ENCODE results near the gene SH3RF1. TPM values are rescaled to one million over a fixed set of nuclear protein-coding genes. Genes with fewer than 3 reads are reported as not detected.

SH3RF1 gene
- total and polyA plus RNA-seq, 10 of the 15 experiments (the other 5 are each of a cell fraction or from before 2014, with no cell fraction given): 4.5 to 22.5 (median 10.4) TPM

DNA sequence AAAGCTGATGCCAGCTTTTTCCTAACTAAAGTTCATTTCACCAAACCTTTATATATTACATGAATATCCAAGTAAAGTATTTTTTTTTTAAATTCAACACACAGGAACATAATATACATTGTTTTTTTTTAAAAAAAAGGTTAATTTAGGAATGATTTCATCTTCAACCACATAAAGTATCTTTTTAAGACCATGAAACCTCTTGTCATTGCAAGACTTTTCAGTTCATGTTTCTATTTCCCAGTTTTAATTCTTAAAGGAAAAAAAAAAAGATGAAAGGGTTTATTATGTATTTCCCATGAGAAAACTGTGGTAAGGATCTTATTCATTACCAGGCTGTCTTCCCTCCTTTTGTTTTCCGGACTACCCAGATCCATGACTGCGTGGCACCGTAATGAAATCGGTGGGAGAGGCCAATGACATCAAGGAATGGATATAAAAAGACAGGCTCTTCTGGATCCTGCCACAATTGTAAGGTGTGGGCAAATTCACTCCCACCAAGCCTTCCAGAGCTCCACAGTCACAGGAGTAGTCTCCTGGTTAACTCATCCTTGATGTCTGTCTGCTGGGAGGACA, 176.0 kb downstream of the SH3RF1 start:
- peaks cover 38% of the 10 kb centered on the region for H3K4me1 ChIP-seq (ENCODE audit: control insufficient read depth, insufficient read depth, low read length)
- no peaks in the 10 kb centered on the region for H3K27me3 ChIP-seq (replicated peaks in 1 of 2; ENCODE audit: control insufficient read depth in 2 of 2, insufficient read depth in 2 of 2, low read length in 1 of 2)
- intact Hi-C loops (cut with micrococcal nuclease; ENCODE audit: unreplicated experiment): loop anchor here (5.0 kb wide), 1 partner anchor 308 kb away; no protein-coding TSS in a partner anchor
- DNase-seq (ENCODE audit: low read depth, low spot score) (no peak), ATAC-seq (no peak), FAIRE-seq (no peak)
- CTCF ChIA-PET: interaction anchor here (1.0 kb wide), 1 partner anchor 9 kb away, joined by 3 read pairs; no protein-coding TSS in a partner anchor
- H3K9ac ChIP-seq (ENCODE audit: control insufficient read depth, insufficient read depth, low read length): no peak overlapping the region
- no peak overlapping the region for H2AFZ ChIP-seq (ENCODE audit: control insufficient read depth, low read depth, low read length)
- H3K36me3 ChIP-seq (ENCODE audit: control insufficient read depth in 2 of 2, insufficient read depth in 2 of 2, low read length in 1 of 2): peaks cover 0 to 3% of the 10 kb centered on the region in 2 experiments; a peak in 1 of 4 replicates
- H3K4me2 ChIP-seq (ENCODE audit: control insufficient read depth, insufficient read depth): no peak overlapping the region
- H3K4me3 ChIP-seq: no peak overlapping the region
- H3K9me3 ChIP-seq (replicated peaks; ENCODE audit: control insufficient read depth, insufficient read depth, low read length): peaks cover 13% of the 10 kb centered on the region
- SMC1A ChIA-PET (ENCODE audit: uncharacterized antibody, unreplicated experiment): no interaction called here
- no TSS peak for BruUV-seq (replicated peaks)
- in situ Hi-C loops (cut with MboI): no loop called here
- no peaks in the 10 kb centered on the region for H3K79me2 ChIP-seq (ENCODE audit: control insufficient read depth, insufficient read depth, low read length)
- POLR2A ChIA-PET: no interaction called here
- H4K20me1 ChIP-seq (ENCODE audit: control insufficient read depth, insufficient read depth): no peaks in the 10 kb centered on the region
- WGBS (ENCODE audit: insufficient coverage, insufficient replicate concordance, low lambda C conversion rate, missing lambda C conversion rate): 100% methylated on average over 4 of the region's 4 CpGs
- RAD21 ChIA-PET (ENCODE audit: unreplicated experiment): no interaction called here
- H3K27ac ChIP-seq (ENCODE audit: control insufficient read depth, insufficient read depth): no peak overlapping the region
- TF ChIP-seq DPF2 (IDR thresholded peaks at IDR 0.05): no peak
- no peak for TF ChIP-seq FOXK2 (IDR thresholded peaks at IDR 0.05)
- TF ChIP-seq NFIC (IDR thresholded peaks at IDR 0.05; ENCODE audit: low read depth, low read length): peak; percentile 77; the same call in 1 of the 2 replicates
- TF ChIP-seq EP300 (IDR thresholded peaks at IDR 0.05; ENCODE audit: borderline replicate concordance in 1 of 2, control insufficient read depth in 1 of 2, low read depth in 2 of 2, low read length in 2 of 2): no peak
- TF ChIP-seq, protein P1, sequence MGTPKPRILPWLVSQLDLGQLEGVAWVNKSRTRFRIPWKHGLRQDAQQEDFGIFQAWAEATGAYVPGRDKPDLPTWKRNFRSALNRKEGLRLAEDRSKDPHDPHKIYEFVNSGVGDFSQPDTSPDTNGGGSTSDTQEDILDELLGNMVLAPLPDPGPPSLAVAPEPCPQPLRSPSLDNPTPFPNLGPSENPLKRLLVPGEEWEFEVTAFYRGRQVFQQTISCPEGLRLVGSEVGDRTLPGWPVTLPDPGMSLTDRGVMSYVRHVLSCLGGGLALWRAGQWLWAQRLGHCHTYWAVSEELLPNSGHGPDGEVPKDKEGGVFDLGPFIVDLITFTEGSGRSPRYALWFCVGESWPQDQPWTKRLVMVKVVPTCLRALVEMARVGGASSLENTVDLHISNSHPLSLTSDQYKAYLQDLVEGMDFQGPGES (IDR thresholded peaks at IDR 0.05): no peak
- no peak for TF ChIP-seq JUND (IDR thresholded peaks at IDR 0.05; ENCODE audit: low read depth, low read length)
- TF ChIP-seq, protein P2, sequence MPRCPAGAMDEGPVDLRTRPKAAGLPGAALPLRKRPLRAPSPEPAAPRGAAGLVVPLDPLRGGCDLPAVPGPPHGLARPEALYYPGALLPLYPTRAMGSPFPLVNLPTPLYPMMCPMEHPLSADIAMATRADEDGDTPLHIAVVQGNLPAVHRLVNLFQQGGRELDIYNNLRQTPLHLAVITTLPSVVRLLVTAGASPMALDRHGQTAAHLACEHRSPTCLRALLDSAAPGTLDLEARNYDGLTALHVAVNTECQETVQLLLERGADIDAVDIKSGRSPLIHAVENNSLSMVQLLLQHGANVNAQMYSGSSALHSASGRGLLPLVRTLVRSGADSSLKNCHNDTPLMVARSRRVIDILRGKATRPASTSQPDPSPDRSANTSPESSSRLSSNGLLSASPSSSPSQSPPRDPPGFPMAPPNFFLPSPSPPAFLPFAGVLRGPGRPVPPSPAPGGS (IDR thresholded peaks at IDR 0.05; ENCODE audit: borderline replicate concordance, insufficient read depth, low read depth, low read length, poor library complexity, severe bottlenecking): no peak
- no peak for TF ChIP-seq MTA2 (IDR thresholded peaks at IDR 0.05; ENCODE audit: low read depth)
- TF ChIP-seq, protein P3, sequence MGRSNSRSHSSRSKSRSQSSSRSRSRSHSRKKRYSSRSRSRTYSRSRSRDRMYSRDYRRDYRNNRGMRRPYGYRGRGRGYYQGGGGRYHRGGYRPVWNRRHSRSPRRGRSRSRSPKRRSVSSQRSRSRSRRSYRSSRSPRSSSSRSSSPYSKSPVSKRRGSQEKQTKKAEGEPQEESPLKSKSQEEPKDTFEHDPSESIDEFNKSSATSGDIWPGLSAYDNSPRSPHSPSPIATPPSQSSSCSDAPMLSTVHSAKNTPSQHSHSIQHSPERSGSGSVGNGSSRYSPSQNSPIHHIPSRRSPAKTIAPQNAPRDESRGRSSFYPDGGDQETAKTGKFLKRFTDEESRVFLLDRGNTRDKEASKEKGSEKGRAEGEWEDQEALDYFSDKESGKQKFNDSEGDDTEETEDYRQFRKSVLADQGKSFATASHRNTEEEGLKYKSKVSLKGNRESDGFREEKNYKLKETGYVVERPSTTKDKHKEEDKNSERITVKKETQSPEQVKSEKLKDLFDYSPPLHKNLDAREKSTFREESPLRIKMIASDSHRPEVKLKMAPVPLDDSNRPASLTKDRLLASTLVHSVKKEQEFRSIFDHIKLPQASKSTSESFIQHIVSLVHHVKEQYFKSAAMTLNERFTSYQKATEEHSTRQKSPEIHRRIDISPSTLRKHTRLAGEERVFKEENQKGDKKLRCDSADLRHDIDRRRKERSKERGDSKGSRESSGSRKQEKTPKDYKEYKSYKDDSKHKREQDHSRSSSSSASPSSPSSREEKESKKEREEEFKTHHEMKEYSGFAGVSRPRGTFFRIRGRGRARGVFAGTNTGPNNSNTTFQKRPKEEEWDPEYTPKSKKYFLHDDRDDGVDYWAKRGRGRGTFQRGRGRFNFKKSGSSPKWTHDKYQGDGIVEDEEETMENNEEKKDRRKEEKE (IDR thresholded peaks at IDR 0.05): no peak
- TF ChIP-seq, protein P4, sequence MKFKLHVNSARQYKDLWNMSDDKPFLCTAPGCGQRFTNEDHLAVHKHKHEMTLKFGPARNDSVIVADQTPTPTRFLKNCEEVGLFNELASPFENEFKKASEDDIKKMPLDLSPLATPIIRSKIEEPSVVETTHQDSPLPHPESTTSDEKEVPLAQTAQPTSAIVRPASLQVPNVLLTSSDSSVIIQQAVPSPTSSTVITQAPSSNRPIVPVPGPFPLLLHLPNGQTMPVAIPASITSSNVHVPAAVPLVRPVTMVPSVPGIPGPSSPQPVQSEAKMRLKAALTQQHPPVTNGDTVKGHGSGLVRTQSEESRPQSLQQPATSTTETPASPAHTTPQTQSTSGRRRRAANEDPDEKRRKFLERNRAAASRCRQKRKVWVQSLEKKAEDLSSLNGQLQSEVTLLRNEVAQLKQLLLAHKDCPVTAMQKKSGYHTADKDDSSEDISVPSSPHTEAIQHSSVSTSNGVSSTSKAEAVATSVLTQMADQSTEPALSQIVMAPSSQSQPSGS (IDR thresholded peaks at IDR 0.05; ENCODE audit: low read length): no peak
- no peak for TF ChIP-seq BHLHE40 (IDR thresholded peaks at IDR 0.05; ENCODE audit: borderline replicate concordance in 1 of 2, low read depth in 2 of 2, low read length in 1 of 2)
- 0 out of 2 replicates have a peak, but pooled peaks have one; percentile 8 for TF ChIP-seq ZNF384 (IDR thresholded peaks at IDR 0.05; ENCODE audit: borderline replicate concordance, low read depth, low read length)
- TF ChIP-seq BCL11A (IDR thresholded peaks at IDR 0.05; ENCODE audit: low read depth, low read length): no peak
- no peak for TF ChIP-seq KAT2A (conservative IDR thresholded peaks at IDR 0.05; ENCODE audit: control insufficient read depth, low read depth, low read length)
- no peak for TF ChIP-seq RBBP5 (conservative IDR thresholded peaks at IDR 0.05)
- no peak for TF ChIP-seq NBN (IDR thresholded peaks at IDR 0.05)
- TF ChIP-seq SUZ12 (IDR thresholded peaks at IDR 0.05; ENCODE audit: unreplicated experiment): no peak
- no peak for TF ChIP-seq LARP7 (IDR thresholded peaks at IDR 0.05)
- TF ChIP-seq GABPA (IDR thresholded peaks at IDR 0.05; ENCODE audit: low read depth): no peak

All from GM12878 (cell line).